HEK293 (cell line): Measurements from ENCODE around the gene CLDN14.
A peak's percentile ranks its signal among the peaks of the same experiment; 100 is the strongest.

Experiments
- CTCF ChIA-PET: fragments of 350-600 bp; formaldehyde crosslinking; extraction: SDS; loops from one replicate; lab custom pipeline; 2021; ENCODE audit warnings: antibody characterized with exemption; lab: Yijun Ruan, JAX
- POLR2A ChIA-PET: fragments of 300-600 bp; formaldehyde crosslinking; extraction: SDS; loops from one replicate; lab custom pipeline; 2020; ENCODE audit warnings: antibody characterized with exemption, inconsistent platforms; lab: Yijun Ruan, JAX
- H3K27ac ChIP-seq: fragments of 200-500 bp; sonication (Bioruptor generic); 2 replicates; pipeline ENCODE4 v1.5.1; 2014; ENCODE audit warnings: low read depth, low read length, control low read depth, inconsistent platforms; ENCODE audit errors: extremely low read depth
- H3K36me3 ChIP-seq, 2 experiments: fragments of 200-500 bp in 1 of 2; sonication (Bioruptor generic) in 1 of 2; 1 replicate in 1 of 2; 2 replicates in 1 of 2; pipeline ENCODE4 v1.5.1; 2014 to 2017; ENCODE audit warnings: inconsistent platforms in 2 of 2, low read length in 2 of 2; ENCODE audit not compliant: control insufficient read depth in 2 of 2, insufficient read depth in 1 of 2
- H3K4me1 ChIP-seq: fragments of 200-500 bp; sonication (Bioruptor generic); 2 replicates; pipeline ENCODE4 v1.5.1; 2014; ENCODE audit warnings: mild to moderate bottlenecking, low read length, inconsistent platforms; ENCODE audit not compliant: control insufficient read depth, insufficient read depth
- H3K4me3 ChIP-seq: 2 replicates; pipeline ENCODE4 v1.5.1; 2011; ENCODE audit warnings: low read depth, mild to moderate bottlenecking, control low read depth, low read length, moderate library complexity
- H3K9me3 ChIP-seq: fragments of 200-500 bp; sonication (Bioruptor generic); 2 replicates; pipeline ENCODE4 v1.5.1; 2014; ENCODE audit warnings: low read depth, low read length, inconsistent platforms; ENCODE audit not compliant: control insufficient read depth, insufficient read depth
- EGR2 ChIP-seq: fragments of 450-650 bp; formaldehyde crosslinking; IDR thresholded peaks from 2 replicates; pipeline ENCODE4 v1.5.1; 2016; ENCODE audit warnings: low read depth, missing biosample characterization, missing genetic modification characterization
- KLF1 ChIP-seq: fragments of 450-650 bp; formaldehyde crosslinking; IDR thresholded peaks from 2 replicates; pipeline ENCODE4 v1.5.1; 2016; ENCODE audit warnings: missing biosample characterization, missing genetic modification characterization
- KLF8 ChIP-seq: fragments of 450-650 bp; formaldehyde crosslinking; IDR thresholded peaks from 2 replicates; pipeline ENCODE4 v1.5.1; 2016; ENCODE audit warnings: missing biosample characterization, missing genetic modification characterization
- ZFHX2 ChIP-seq: fragments of 450-650 bp; formaldehyde crosslinking; conservative IDR thresholded peaks from 2 replicates; pipeline ENCODE4 v1.5.1; 2016; ENCODE audit warnings: missing biosample characterization, missing genetic modification characterization
- ZNF239 ChIP-seq: fragments of 450-650 bp; formaldehyde crosslinking; IDR thresholded peaks from 2 replicates; pipeline ENCODE4 v1.5.1; 2016; ENCODE audit warnings: missing biosample characterization, missing genetic modification characterization
- ZNF473 ChIP-seq: fragments of 450-650 bp; formaldehyde crosslinking; IDR thresholded peaks from 2 replicates; pipeline ENCODE4 v1.5.1; 2017; ENCODE audit warnings: missing biosample characterization, missing genetic modification characterization
- ZNF501 ChIP-seq: fragments of 450-650 bp; formaldehyde crosslinking; IDR thresholded peaks from 2 replicates; pipeline ENCODE4 v1.5.1; 2016; ENCODE audit warnings: missing biosample characterization, missing genetic modification characterization
- ZNF600 ChIP-seq: fragments of 450-650 bp; formaldehyde crosslinking; IDR thresholded peaks from 2 replicates; pipeline ENCODE4 v1.5.1; 2016; ENCODE audit warnings: missing biosample characterization, missing genetic modification characterization
- ZNF785 ChIP-seq: fragments of 450-650 bp; formaldehyde crosslinking; IDR thresholded peaks from 2 replicates; pipeline ENCODE4 v1.5.1; 2016; ENCODE audit warnings: missing biosample characterization, missing genetic modification characterization
- ZNF792 ChIP-seq: fragments of 450-650 bp; formaldehyde crosslinking; IDR thresholded peaks from 2 replicates; pipeline ENCODE4 v1.5.1; 2016; ENCODE audit warnings: missing biosample characterization, missing genetic modification characterization
- TF ChIP-seq, protein P1 (sequence below): fragments of 450-650 bp; formaldehyde crosslinking; IDR thresholded peaks from 2 replicates; pipeline ENCODE4 v1.5.1; 2017; ENCODE audit warnings: missing biosample characterization, missing genetic modification characterization
- TF ChIP-seq, protein P2 (sequence below): fragments of 450-650 bp; formaldehyde crosslinking; IDR thresholded peaks from 2 replicates; pipeline ENCODE4 v1.5.1; 2016; ENCODE audit warnings: missing biosample characterization, missing genetic modification characterization
- TF ChIP-seq, protein P3 (sequence below): fragments of 450-650 bp; formaldehyde crosslinking; IDR thresholded peaks from 2 replicates; pipeline ENCODE4 v1.5.1; 2017; ENCODE audit warnings: missing biosample characterization, missing genetic modification characterization
- TF ChIP-seq, protein P4 (sequence below): fragments of 450-650 bp; formaldehyde crosslinking; IDR thresholded peaks from 2 replicates; pipeline ENCODE4 v1.5.1; 2016; ENCODE audit warnings: missing biosample characterization, missing genetic modification characterization, borderline replicate concordance

The CLDN14 gene

DNA sequence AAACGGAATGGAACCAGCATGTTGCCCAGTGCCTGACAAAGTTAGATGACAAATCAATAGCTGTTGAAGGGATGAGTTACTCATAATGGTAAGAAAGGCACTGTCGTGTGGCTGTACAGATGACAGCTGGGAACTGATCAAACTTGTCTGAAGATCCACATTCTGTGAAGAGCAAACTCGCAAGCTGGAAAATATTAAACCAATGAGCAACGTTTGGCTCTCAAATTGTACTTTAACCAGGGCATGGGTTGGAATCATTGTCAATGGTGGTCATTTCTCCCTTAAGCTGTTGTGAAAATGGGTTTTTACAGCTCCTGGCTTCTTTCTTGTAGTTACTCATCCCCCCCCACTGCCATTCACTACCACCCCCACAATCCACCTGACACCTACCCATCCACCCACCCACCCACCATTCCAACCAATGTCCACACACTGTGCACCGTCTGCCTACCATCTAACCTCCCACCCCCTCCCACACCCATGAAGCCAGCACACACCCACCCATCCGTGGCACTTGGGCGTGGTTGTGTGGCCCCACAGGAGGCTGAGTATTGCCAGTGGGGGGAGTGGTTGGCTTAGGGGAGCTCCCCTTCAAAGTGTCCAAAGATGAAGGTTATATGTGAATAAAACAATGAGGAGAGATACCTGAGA, 46.7 kb downstream of the CLDN14 start:
- ChIA-PET POLR2A (no interaction called here), CTCF (interaction anchor here (0.5 to 0.6 kb wide), 2 partner anchors 11 to 491 kb away, joined by 3 to 4 read pairs; no protein-coding TSS in a partner anchor)
- no peak for TF ChIP-seq ZNF501 (tag by site-specific recombination)
- TF ChIP-seq ZFHX2 (tag by site-specific recombination): peak; percentile 100
- TF ChIP-seq ZNF473 (tag by site-specific recombination): no peak
- TF ChIP-seq, protein P1, sequence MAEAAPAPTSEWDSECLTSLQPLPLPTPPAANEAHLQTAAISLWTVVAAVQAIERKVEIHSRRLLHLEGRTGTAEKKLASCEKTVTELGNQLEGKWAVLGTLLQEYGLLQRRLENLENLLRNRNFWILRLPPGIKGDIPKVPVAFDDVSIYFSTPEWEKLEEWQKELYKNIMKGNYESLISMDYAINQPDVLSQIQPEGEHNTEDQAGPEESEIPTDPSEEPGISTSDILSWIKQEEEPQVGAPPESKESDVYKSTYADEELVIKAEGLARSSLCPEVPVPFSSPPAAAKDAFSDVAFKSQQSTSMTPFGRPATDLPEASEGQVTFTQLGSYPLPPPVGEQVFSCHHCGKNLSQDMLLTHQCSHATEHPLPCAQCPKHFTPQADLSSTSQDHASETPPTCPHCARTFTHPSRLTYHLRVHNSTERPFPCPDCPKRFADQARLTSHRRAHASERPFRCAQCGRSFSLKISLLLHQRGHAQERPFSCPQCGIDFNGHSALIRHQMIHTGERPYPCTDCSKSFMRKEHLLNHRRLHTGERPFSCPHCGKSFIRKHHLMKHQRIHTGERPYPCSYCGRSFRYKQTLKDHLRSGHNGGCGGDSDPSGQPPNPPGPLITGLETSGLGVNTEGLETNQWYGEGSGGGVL: no peak
- TF ChIP-seq KLF8 (tag by site-specific recombination): no peak
- TF ChIP-seq KLF1: peak; percentile 81
- peak; percentile 100 for TF ChIP-seq EGR2 (tag by site-specific recombination)
- Histone ChIP-seq H3K36me3 (no peaks in the 10 kb centered on the region), H3K9me3 (no peaks in the 10 kb centered on the region), H3K27ac (no peak overlapping the region), H3K4me3 (no peak overlapping the region), H3K4me1 (peaks cover 8% of the 10 kb centered on the region; the same call in 1 of the 2 replicates)

DNA sequence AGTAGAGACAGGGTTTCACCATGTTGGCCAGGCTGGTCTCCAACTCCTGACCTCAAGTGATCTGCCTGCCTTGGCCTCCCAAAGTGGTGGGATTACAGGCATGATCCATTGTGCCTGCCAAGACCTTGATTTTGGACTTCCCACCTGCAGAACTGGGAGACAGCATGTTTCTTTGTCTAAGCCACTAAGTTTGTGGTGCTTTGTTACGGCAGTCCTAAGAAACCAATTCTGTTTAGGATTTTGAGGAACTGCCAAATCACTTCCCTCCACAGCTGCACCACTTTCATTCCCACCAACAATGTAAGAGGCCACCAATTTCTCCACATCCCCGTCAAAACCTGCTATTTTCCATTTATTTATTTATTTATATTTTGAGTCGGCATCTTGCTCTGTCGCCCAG, 48.7 kb downstream of the CLDN14 start:
- H3K4me3 ChIP-seq: no peak overlapping the region
- no peak for TF ChIP-seq ZNF792 (tag by site-specific recombination)
- TF ChIP-seq, protein P2, sequence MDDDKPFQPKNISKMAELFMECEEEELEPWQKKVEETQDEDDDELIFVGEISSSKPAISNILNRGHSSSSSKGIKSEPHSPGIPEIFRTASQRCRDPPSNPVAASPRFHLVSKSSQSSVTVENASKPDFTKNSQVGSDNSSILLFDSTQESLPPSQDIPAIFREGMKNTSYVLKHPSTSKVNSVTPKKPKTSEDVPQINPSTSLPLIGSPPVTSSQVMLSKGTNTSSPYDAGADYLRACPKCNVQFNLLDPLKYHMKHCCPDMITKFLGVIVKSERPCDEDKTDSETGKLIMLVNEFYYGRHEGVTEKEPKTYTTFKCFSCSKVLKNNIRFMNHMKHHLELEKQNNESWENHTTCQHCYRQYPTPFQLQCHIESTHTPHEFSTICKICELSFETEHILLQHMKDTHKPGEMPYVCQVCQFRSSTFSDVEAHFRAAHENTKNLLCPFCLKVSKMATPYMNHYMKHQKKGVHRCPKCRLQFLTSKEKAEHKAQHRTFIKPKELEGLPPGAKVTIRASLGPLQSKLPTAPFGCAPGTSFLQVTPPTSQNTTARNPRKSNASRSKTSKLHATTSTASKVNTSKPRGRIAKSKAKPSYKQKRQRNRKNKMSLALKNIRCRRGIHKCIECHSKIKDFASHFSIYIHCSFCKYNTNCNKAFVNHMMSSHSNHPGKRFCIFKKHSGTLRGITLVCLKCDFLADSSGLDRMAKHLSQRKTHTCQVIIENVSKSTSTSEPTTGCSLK (tag by site-specific recombination): no peak
- peak; percentile 61 for TF ChIP-seq ZNF600 (tag by site-specific recombination)
- no peak for TF ChIP-seq ZNF785 (tag by site-specific recombination)
- TF ChIP-seq, protein P3, sequence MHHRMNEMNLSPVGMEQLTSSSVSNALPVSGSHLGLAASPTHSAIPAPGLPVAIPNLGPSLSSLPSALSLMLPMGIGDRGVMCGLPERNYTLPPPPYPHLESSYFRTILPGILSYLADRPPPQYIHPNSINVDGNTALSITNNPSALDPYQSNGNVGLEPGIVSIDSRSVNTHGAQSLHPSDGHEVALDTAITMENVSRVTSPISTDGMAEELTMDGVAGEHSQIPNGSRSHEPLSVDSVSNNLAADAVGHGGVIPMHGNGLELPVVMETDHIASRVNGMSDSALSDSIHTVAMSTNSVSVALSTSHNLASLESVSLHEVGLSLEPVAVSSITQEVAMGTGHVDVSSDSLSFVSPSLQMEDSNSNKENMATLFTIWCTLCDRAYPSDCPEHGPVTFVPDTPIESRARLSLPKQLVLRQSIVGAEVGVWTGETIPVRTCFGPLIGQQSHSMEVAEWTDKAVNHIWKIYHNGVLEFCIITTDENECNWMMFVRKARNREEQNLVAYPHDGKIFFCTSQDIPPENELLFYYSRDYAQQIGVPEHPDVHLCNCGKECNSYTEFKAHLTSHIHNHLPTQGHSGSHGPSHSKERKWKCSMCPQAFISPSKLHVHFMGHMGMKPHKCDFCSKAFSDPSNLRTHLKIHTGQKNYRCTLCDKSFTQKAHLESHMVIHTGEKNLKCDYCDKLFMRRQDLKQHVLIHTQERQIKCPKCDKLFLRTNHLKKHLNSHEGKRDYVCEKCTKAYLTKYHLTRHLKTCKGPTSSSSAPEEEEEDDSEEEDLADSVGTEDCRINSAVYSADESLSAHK: no peak
- TF ChIP-seq, protein P4, sequence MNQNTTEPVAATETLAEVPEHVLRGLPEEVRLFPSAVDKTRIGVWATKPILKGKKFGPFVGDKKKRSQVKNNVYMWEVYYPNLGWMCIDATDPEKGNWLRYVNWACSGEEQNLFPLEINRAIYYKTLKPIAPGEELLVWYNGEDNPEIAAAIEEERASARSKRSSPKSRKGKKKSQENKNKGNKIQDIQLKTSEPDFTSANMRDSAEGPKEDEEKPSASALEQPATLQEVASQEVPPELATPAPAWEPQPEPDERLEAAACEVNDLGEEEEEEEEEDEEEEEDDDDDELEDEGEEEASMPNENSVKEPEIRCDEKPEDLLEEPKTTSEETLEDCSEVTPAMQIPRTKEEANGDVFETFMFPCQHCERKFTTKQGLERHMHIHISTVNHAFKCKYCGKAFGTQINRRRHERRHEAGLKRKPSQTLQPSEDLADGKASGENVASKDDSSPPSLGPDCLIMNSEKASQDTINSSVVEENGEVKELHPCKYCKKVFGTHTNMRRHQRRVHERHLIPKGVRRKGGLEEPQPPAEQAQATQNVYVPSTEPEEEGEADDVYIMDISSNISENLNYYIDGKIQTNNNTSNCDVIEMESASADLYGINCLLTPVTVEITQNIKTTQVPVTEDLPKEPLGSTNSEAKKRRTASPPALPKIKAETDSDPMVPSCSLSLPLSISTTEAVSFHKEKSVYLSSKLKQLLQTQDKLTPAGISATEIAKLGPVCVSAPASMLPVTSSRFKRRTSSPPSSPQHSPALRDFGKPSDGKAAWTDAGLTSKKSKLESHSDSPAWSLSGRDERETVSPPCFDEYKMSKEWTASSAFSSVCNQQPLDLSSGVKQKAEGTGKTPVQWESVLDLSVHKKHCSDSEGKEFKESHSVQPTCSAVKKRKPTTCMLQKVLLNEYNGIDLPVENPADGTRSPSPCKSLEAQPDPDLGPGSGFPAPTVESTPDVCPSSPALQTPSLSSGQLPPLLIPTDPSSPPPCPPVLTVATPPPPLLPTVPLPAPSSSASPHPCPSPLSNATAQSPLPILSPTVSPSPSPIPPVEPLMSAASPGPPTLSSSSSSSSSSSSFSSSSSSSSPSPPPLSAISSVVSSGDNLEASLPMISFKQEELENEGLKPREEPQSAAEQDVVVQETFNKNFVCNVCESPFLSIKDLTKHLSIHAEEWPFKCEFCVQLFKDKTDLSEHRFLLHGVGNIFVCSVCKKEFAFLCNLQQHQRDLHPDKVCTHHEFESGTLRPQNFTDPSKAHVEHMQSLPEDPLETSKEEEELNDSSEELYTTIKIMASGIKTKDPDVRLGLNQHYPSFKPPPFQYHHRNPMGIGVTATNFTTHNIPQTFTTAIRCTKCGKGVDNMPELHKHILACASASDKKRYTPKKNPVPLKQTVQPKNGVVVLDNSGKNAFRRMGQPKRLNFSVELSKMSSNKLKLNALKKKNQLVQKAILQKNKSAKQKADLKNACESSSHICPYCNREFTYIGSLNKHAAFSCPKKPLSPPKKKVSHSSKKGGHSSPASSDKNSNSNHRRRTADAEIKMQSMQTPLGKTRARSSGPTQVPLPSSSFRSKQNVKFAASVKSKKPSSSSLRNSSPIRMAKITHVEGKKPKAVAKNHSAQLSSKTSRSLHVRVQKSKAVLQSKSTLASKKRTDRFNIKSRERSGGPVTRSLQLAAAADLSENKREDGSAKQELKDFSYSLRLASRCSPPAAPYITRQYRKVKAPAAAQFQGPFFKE: no peak
- TF ChIP-seq ZNF239: no peak
- no peaks in the 10 kb centered on the region for H3K36me3 ChIP-seq
- no peak overlapping the region; the same call in 1 of the 2 replicates for H3K27ac ChIP-seq
- ChIA-PET CTCF (interaction anchor here (0.7 to 2.3 kb wide), 4 partner anchors 9 to 1925 kb away, joined by 3 to 11 read pairs (median 4); no protein-coding TSS in a partner anchor), POLR2A (interaction anchor here (2.5 kb wide), 1 partner anchor 111 kb away, joined by 7 read pairs; the partner anchor contains the start of gene MORC3)
- H3K9me3 ChIP-seq: no peaks in the 10 kb centered on the region
- H3K4me1 ChIP-seq: peaks cover 8% of the 10 kb centered on the region; the same call in 1 of the 2 replicates
